PC-3 (cell line): ENCODE measurements around the gene SYAP1. TPM values are rescaled to one million over a fixed set of nuclear protein-coding genes. Genes with fewer than 3 reads are reported as not detected.

Experiments used
- ATAC-seq: fragments of 200-7000 bp; cut with Tn5 transposase; 2 replicates; pipeline ENCODE4 v1.9.1; 2020; ENCODE audit warnings: mild to moderate bottlenecking, moderate library complexity
- BruUV-seq: library from RNA; stranded (reverse); fragments of 400-500 nt; replicated peaks from 2 replicates; lab custom pipeline; 2021; lab: Mats Ljungman, UMichigan
- CTCF ChIA-PET: fragments of 300-600 bp; sonication (Branson Sonifier 250); formaldehyde crosslinking; loops from one replicate; lab custom pipeline; 2022; ENCODE audit warnings: antibody characterized with exemption; lab: Charles Lee
- POLR2A ChIA-PET: fragments of 300-600 bp; sonication (Branson Sonifier 250); formaldehyde crosslinking; loops from one replicate; lab custom pipeline; 2022; ENCODE audit warnings: antibody characterized with exemption; ENCODE audit not compliant: unreplicated experiment; lab: Charles Lee
- DNase-seq: peaks from one replicate; pipeline ENCODE4 v3.0.0-alpha.2; 2015
- H2AFZ ChIP-seq: fragments of 300-600 bp; sonication (generic); 2 replicates; pipeline ENCODE4 v1.6.0; 2016; ENCODE audit warnings: antibody characterized with exemption, low read length
- H3F3A ChIP-seq: fragments of 300-600 bp; sonication (generic); one replicate; pipeline ENCODE4 v1.6.0; 2017; ENCODE audit warnings: antibody characterized with exemption, low read length, control low read depth, mild to moderate bottlenecking; ENCODE audit not compliant: unreplicated experiment
- H3K27ac ChIP-seq: fragments of 300-600 bp; sonication (generic); 2 replicates; pipeline ENCODE4 v1.5.1; 2016; ENCODE audit warnings: mild to moderate bottlenecking, low read length
- H3K27me3 ChIP-seq: fragments of 300-600 bp; sonication (generic); 2 replicates; pipeline ENCODE4 v1.6.1; 2016; ENCODE audit warnings: low read length, mixed read lengths
- H3K36me3 ChIP-seq: fragments of 300-600 bp; sonication (generic); 2 replicates; pipeline ENCODE4 v1.6.1; 2016; ENCODE audit warnings: low read depth, mixed run types, low read length, mixed read lengths
- H3K4me1 ChIP-seq: fragments of 300-600 bp; sonication (generic); 2 replicates; pipeline ENCODE4 v1.5.1; 2016; ENCODE audit warnings: low read length; ENCODE audit not compliant: insufficient read depth
- H3K4me2 ChIP-seq: fragments of 300-600 bp; sonication (generic); 2 replicates; pipeline ENCODE4 v1.6.0; 2016; ENCODE audit warnings: low read length
- H3K4me3 ChIP-seq: fragments of 300-600 bp; sonication (generic); 2 replicates; pipeline ENCODE4 v1.5.1; 2016; ENCODE audit warnings: mild to moderate bottlenecking, low read length, mixed read lengths
- H3K79me2 ChIP-seq: fragments of 300-600 bp; sonication (generic); 2 replicates; pipeline ENCODE4 v1.6.1; 2017; ENCODE audit warnings: low read length, mixed read lengths
- H3K9ac ChIP-seq: fragments of 300-600 bp; sonication (generic); 2 replicates; pipeline ENCODE4 v1.6.0; 2016; ENCODE audit warnings: mild to moderate bottlenecking, low read length
- H3K9me2 ChIP-seq: fragments of 300-600 bp; sonication (generic); replicated peaks from 2 replicates; pipeline ENCODE4 v1.6.1; 2016; ENCODE audit warnings: mixed run types, low read length, mixed read lengths
- H3K9me3 ChIP-seq: fragments of 300-600 bp; sonication (generic); 2 replicates; pipeline ENCODE4 v1.6.1; 2016; ENCODE audit warnings: low read length, mixed read lengths
- H4K20me1 ChIP-seq: fragments of 300-600 bp; sonication (generic); 2 replicates; pipeline ENCODE4 v1.6.1; 2016; ENCODE audit warnings: low read length, mixed read lengths
- EZH2 ChIP-seq: fragments of 300-600 bp; sonication (generic); IDR thresholded peaks from one replicate; pipeline ENCODE4 v1.6.1; 2017; ENCODE audit warnings: antibody characterized with exemption, mild to moderate bottlenecking, low read length; ENCODE audit not compliant: unreplicated experiment
- EZH2phosphoT487 ChIP-seq: fragments of 300-600 bp; sonication (generic); IDR thresholded peaks from 2 replicates; pipeline ENCODE4 v1.6.1; 2018; ENCODE audit warnings: mild to moderate bottlenecking, antibody characterized with exemption, low read length, borderline replicate concordance
- intact Hi-C: fragments of 100-400 bp; cut with micrococcal nuclease; formaldehyde crosslinking; loops from 2 replicates; pipeline ENCODE4 v1.9.0; 2023
- total RNA-seq: library from RNA; depleted of rRNA; stranded (reverse); fragments of >200 nt; gene quantifications from 2 replicates; pipeline ENCODE4 v1.2.3, GENCODE V29; 2014
- TF ChIP-seq, protein P1 (sequence below): fragments of 300-600 bp; sonication (generic); conservative IDR thresholded peaks from 2 replicates; pipeline ENCODE4 v1.5.1; 2017; ENCODE audit warnings: antibody characterized with exemption, low read depth, mild to moderate bottlenecking, low read length

SYAP1 gene
- total RNA-seq, 1 experiment from 2014 or later: 51.9 TPM

DNA sequence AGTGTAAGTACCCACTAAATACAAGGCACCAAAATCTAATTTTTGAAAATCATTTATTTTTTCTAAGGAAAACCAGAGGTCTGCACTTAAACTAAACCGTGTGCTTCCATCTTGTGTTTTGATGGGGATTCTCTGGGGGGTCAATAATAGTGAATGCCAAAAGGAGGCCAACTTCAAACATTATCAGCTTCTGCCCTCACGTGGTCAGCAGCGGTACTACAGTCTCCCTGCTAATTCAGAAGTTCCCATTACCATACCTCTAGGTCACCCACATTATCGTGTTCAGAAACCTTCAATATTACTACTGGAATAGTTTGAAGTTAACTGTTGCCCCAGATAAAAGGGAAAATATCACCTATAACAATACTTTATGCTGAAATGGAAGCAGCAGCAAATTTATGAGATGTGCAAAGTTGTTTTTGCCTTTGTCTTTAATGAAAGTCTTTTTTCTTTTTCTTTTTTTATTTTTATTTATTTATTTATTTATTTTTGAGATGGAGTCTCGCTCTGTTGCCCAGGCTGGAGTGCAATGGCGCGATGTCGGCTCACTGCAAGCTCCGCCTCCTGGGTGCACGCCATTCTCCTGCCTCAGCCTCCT lies 24.2 kb upstream of the SYAP1 start:
- Histone ChIP-seq H3K36me3 (peaks cover 4% of the 10 kb centered on the region; the same call in 1 of the 2 replicates), H3F3A (no peaks in the 10 kb centered on the region), H3K4me3 (no peak overlapping the region), H3K27me3 (no peaks in the 10 kb centered on the region), H3K27ac (no peak overlapping the region), H3K4me1 (no peaks in the 10 kb centered on the region), H3K9ac (no peak overlapping the region), H4K20me1 (no peaks in the 10 kb centered on the region), H3K9me2 (no peaks in the 10 kb centered on the region), H3K79me2 (no peaks in the 10 kb centered on the region), H2AFZ (no peak overlapping the region), H3K4me2 (no peak overlapping the region), H3K9me3 (no peaks in the 10 kb centered on the region)
- ChIA-PET POLR2A (no interaction called here), CTCF (interaction anchor here (0.6 kb wide), 1 partner anchor 902 kb away, joined by 4 read pairs; no protein-coding TSS in a partner anchor)
- intact Hi-C loops: loop anchor here (2.0 kb wide), 1 partner anchor 1008 kb away; no protein-coding TSS in a partner anchor
- DNase-seq: peak; percentile 75
- no TSS peak for BruUV-seq
- ATAC-seq: peak; percentile 51
- TF ChIP-seq EZH2 (no peak), EZH2phosphoT487 (no peak)
- TF ChIP-seq, protein P1, sequence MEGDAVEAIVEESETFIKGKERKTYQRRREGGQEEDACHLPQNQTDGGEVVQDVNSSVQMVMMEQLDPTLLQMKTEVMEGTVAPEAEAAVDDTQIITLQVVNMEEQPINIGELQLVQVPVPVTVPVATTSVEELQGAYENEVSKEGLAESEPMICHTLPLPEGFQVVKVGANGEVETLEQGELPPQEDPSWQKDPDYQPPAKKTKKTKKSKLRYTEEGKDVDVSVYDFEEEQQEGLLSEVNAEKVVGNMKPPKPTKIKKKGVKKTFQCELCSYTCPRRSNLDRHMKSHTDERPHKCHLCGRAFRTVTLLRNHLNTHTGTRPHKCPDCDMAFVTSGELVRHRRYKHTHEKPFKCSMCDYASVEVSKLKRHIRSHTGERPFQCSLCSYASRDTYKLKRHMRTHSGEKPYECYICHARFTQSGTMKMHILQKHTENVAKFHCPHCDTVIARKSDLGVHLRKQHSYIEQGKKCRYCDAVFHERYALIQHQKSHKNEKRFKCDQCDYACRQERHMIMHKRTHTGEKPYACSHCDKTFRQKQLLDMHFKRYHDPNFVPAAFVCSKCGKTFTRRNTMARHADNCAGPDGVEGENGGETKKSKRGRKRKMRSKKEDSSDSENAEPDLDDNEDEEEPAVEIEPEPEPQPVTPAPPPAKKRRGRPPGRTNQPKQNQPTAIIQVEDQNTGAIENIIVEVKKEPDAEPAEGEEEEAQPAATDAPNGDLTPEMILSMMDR: peak; percentile 85

GRCh38 chrX:16696956-16697355 lies 22.5 kb upstream of the SYAP1 start:
- Histone ChIP-seq H3K27me3 (no peaks in the 10 kb centered on the region), H3K9me2 (no peaks in the 10 kb centered on the region), H3K4me1 (no peaks in the 10 kb centered on the region), H3K9ac (no peak overlapping the region), H4K20me1 (no peaks in the 10 kb centered on the region), H3K36me3 (peaks cover 4% of the 10 kb centered on the region; the same call in 1 of the 2 replicates), H3K4me2 (no peak overlapping the region), H3K9me3 (no peaks in the 10 kb centered on the region), H3F3A (no peaks in the 10 kb centered on the region), H2AFZ (no peak overlapping the region), H3K27ac (no peak overlapping the region), H3K4me3 (no peak overlapping the region), H3K79me2 (no peaks in the 10 kb centered on the region)
- no TSS peak for BruUV-seq
- CTCF ChIA-PET: no interaction called here
- POLR2A ChIA-PET: no interaction called here
- no peak for ATAC-seq
- DNase-seq: no peak
- intact Hi-C loops: no loop called here
- TF ChIP-seq EZH2phosphoT487 (no peak), EZH2 (no peak)
- TF ChIP-seq, protein P1: no peak

- no peaks in the 10 kb centered on the region for H3K9me2 ChIP-seq
- H3F3A ChIP-seq: no peaks in the 10 kb centered on the region
- H4K20me1 ChIP-seq: no peaks in the 10 kb centered on the region
- no peak overlapping the region for H3K4me3 ChIP-seq
- POLR2A ChIA-PET: no interaction called here
- H3K4me2 ChIP-seq: no peak overlapping the region
- no peaks in the 10 kb centered on the region for H3K4me1 ChIP-seq
- no peak overlapping the region for H3K27ac ChIP-seq
- no peak for DNase-seq
- intact Hi-C loops: no loop called here
- H3K9ac ChIP-seq: no peak overlapping the region
- no peak overlapping the region for H2AFZ ChIP-seq
- no peak for TF ChIP-seq EZH2
- TF ChIP-seq EZH2phosphoT487: no peak
- no peaks in the 10 kb centered on the region for H3K79me2 ChIP-seq
- no peaks in the 10 kb centered on the region for H3K27me3 ChIP-seq
- no TSS peak for BruUV-seq
- CTCF ChIA-PET: no interaction called here
- no peaks in the 10 kb centered on the region for H3K9me3 ChIP-seq
- no peak for ATAC-seq
- peaks cover 4% of the 10 kb centered on the region; the same call in 1 of the 2 replicates for H3K36me3 ChIP-seq
Observed at GRCh38 chrX:16699389-16699788, 20.0 kb upstream of the SYAP1 start.
